Activated gamma-delta T cell treated with Interleukin-2 at 50 U/mL for 16 hours (primary cell): ENCODE data around the gene TIMM13.
"Not testable (repeated sequence)": the region's sequence is repeated elsewhere in the genome, so short reads cannot be mapped to it uniquely, and the experiment has no call there.

Source experiments
- DNase-seq: peaks from one replicate; pipeline ENCODE4 v3.0.0-alpha.2; 2020

The TIMM13 gene

DNA sequence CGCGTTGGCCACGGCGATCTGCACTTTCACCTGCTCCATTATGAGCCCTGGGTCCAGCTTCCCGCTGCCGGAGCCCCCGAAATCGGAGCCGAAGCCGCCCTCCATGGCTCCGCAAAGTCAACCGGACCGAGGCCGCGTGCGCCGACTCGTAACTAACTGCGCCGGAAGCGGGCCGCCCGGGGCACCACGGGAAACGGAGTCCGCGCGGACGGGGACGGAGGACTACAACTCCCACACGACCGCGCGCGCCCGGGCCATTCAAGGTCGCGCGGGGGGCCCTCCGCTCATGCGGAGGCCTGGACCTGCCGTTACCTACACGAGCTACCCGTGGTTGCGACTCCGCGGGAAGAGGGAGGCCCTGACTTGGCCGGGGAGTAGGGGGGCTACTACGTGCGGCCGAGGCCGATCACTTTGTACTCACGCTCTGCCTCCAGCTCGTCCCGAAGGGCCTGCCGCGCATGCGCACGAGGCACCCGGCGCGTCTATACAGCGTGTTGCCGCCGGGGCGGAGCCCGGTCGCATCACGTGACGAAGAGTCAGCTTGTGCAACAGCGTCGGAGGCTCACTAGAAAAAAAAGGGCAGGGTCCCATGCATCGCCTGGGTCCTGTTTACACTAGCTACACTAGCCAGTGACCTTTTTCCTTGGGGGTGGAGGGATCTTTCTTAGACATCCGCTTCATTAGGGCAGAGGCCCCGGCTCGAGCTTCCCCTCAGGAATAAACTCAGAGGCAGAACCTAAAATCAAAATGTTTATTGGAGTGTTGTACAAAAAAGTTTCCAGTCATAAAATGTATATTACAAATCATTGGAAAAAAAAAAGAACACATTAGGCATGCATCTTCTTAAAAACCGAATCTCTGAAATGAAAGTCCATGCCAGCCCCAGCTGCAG, at the start of gene TIMM13:
TIMM13 (minus strand) TSS at position 158 of the 892 bp plus-strand sequence; CDS start at position 105, 53 bp downstream.
- peak; percentile 95 for DNase-seq

DNA sequence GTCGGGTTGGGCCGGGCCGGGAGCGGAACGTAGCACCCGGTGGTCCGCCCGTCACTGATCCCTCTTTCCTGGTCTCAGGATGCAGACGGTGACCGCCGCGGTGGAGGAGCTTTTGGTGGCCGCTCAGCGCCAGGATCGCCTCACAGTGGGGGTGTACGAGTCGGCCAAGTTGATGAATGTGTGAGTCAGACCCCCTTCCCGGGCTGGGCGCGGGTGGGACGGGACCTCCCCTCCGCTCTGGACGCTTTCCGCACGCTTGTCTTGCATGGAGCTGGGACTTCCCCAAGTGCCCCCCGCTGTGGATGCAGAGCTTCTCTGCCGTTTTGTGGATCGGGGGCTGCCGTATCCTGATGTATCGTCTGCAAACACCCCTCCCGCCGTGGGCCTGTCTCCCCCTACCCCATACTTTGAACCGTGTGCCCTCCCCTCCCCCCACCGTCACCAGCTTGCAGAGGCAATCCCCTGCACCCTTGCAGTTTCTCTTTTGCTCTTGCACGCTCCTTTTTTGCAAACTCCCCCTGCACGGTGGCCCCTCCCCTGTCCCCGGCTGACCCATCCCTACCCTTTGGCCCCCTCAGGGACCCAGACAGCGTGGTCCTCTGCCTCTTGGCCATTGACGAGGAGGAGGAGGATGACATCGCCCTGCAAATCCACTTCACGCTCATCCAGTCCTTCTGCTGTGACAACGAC, 49.2 kb upstream of the TIMM13 start:
- peak; percentile 57 for DNase-seq

DNA sequence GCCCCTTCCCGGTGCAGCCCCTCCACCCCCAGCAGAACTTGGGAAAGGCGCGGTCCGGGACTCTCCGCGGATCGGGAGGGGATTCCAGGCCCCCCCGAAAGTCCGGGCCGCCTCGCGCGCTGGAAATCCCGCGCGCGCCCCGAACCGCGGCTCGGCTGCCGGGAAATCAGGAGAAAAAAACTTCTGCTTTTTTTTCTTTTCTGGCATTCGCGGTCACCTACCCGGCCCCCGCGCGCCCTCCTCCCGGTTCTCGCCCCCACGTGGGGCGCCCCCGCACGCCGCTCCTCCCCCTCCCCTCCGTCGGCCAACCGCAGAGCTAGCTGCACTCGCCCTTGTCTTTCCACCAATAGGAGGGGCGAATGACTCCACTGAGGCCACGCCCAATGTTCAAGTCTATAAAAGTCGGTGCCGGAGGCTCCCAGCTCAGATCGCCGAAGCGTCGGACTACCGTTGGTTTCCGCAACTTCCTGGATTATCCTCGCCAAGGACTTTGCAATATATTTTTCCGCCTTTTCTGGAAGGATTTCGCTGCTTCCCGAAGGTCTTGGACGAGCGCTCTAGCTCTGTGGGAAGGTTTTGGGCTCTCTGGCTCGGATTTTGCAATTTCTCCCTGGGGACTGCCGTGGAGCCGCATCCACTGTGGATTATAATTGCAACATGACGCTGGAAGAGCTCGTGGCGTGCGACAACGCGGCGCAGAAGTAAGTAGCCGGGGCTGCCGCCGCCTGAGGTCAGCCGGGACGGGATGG, 48.5 kb upstream of the TIMM13 start, which contains the start of gene GADD45B:
GADD45B (plus strand) TSS at position 426 of the 749 bp plus-strand sequence; CDS start at position 658, 232 bp downstream.
- DNase-seq: peak; percentile 98

DNA sequence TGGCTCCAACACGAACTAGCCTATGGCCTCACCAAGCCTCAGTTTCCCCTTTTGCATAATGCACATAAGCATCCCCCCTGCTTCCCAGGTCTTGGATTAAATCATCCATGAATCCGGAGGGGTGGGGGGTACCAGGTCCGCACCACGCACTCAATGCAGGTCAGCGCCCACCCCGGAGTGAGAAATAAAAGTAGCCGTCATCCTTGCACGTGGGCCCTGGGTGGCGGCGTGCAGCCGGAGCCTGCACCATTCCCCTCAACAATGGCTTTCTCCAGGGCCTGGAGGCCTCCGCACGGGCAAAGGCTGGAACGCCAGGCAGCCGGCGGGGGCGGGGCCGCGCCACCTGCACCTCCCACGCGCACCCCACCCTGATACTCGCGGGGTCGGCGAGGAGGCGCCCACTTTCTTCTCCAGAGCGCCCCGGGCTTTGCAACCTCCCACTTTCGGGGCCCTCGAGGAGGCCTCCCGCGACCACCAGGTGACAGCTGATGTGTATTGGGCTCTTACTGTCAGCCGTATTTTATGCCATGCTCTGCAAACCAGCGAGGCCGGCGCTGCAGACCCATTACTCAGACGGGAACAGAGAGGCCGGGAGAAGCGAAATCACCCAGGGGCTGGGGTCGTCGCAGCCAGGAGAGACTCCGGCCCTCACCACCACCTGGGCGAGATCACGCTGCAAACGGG, 47.8 kb upstream of the TIMM13 start:
- DNase-seq: peak; percentile 45

DNA sequence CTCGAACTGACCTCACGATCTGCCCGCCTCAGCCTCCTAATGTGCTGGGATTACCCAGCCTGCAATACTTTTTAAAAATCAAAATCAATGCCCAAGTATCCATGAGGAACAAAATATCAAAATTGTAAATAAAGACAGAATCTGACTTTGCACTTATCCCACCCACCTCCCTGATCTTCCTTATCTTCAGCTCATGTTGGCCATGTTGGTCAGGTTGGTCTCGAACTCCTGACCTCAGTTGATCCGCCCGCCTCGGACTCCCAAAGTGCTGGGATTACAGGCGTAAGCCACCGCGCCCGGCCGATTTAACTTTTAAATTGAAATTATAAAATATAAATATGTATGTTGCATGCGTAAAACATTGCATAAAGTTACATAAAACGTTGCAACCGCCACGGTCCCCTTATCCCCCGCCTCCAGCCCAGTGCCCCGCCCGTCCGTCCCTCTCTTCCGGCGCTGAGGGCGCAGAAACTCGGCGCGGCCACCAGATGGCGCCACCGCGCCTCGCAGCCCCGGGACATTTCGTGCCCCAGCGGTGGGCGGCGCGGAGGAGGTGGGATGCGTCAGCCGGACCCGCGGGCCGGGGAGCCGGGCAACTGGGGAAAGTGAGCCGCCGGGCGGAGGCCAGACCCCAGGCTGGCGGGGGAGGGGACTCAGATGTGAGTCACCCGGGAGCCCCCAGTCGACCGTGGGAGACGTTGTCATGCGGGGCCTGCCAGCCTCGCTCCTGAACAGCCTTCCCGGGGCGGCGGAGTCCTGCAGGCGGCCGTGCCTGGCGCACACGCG, 47.0 kb upstream of the TIMM13 start:
- peak; percentile 82 for DNase-seq

DNA sequence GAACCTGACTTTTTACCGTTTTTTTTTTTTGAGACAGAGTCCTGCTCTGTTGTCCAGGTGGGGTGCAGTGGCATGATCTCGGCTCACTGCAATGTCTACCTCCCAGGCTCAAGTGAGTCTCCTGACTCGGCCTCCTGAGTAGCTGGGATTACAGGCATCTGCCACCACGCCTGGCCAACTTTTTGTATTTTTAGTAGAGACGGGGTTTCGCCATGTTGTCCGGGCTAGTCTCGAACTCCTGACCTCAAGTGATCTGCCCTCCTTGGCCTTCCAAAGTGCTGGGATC, 42.5 kb upstream of the TIMM13 start:
- not testable (repeated sequence) for DNase-seq

DNA sequence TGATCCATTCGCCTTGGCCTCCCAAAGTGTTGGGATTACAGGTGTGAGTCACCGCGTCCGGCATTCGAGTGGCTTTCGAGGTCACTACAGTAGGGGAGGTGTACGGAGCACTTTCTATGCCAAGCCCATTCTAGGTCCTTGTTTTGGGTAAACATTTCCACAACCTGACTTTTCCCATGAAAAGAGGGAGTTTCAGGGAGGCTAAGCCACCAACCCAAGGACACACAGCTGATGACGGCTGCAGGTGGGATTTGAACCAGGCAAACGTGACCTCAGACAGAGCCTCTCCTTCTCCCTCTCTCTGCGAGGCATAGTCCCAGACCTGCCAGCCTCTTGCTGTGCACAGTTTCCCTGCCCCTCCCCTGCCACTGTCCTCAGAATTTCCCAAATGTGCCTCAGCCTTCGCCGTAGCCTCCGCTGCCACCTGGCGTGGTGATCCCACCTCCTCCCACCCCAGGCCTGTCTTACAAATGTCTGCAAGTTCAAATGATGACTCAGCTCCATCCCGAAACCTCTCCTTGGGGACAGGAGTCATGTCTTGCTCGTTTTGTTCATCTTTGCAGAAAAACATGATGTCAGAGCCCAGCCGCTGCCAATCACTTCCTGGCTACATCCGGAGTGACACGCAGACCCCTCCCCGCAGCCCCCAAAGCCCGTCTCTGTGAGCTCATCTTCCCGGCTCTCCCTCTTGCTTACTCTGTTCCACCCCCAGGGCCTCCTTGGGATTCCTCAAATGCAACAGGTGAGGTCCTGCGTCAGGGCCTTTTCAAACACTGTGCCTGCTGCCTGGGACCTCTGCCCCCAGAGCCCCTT, 41.9 kb upstream of the TIMM13 start:
- DNase-seq: no peak

DNA sequence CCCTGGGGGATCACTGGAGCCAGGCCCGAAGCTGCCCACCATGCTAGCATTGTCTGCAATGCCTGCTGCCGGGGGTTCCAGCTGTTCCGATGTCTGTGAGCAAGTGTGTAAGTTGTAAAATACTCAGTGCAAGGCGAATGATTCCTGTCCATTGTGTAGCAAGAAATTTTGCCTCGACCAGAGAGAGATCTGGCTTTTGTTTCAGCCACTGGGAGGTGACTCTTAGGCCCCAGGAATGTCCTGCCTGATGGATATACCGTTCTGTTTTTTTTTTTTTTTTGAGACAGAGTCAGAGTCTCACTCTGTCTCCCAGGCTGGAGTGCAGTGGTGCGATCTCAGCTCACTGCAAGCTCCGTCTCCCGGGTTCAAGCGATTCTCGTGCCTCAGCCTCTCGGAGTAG, 41.2 kb upstream of the TIMM13 start:
- no peak for DNase-seq

DNA sequence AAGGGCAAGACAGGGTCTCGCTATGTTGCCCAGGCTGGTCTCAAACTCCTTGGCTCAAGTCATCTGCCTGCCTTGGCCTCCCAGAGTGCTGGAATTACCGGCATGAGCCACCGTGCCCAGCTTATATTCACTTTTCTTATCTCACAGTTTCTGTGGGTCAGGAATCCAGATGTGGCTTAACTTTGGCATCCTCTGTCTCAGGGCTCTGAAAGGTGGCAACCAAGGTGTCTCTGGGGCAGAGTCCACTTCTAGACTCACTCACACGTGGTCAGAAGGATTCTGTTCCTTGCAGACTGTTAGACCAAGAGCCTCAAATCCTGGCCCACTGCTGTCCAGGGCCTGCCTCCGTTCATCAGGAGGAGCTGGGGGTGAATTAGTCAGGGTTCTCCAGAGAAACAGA, 37.0 kb upstream of the TIMM13 start:
- DNase-seq: no peak

DNA sequence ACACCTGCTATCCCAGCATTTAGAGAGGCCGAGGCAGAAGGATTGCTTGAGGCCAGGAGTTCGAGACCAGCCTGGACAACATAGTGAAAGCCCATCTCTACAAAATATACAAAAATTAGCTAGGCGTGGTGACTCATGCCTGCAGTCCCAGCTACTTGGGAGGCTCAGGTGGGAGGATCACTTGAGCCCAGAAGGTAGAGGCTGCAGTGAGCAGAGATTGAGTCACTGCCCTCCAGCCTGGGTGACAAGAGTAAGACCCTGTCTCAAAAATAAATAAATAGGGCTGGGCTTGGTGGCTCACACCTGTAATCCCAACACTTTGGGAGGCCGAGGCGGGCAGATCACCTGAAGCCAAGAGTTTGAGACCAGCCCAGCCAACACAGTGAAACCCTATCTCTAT, 36.3 kb upstream of the TIMM13 start:
- DNase-seq: not testable (repeated sequence)

DNA sequence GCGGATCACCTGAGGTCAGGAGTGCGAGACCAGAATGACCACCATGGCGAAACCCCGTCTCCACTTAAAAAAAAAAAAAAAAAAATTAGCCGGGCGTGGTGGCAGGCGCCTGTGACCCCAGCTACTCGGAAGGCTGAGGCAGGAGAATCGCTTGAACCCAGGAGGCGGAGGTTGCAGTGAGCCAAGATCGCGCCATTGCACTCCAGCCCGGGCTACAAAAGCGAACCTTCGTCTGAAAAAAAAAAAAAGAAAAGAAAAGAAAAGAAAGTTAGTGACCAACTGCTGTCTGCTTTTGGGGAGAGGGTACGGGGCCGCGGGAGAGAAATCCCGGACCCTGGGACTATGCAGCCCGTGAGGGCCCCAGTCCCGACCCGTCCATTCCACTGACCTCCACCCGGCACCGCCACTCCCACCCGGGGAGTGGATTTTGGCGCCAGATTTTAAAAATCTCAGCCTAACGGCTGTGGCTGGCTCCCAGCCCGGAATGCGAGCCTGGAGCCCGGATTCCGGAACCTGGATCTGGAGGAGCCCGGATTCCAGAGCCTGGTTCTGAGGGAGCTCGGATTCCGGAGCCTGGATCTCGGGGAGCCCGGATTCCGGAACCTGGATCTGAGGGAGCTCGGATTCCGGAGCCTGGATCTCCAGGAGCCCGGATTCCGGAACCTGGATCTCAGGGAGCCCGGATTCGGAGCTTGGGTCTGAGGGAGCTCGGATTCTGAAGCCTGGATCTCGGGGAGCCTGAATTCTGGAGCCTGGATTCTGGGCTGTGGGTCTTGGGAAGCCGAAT, 35.4 kb upstream of the TIMM13 start:
- no peak for DNase-seq

DNA sequence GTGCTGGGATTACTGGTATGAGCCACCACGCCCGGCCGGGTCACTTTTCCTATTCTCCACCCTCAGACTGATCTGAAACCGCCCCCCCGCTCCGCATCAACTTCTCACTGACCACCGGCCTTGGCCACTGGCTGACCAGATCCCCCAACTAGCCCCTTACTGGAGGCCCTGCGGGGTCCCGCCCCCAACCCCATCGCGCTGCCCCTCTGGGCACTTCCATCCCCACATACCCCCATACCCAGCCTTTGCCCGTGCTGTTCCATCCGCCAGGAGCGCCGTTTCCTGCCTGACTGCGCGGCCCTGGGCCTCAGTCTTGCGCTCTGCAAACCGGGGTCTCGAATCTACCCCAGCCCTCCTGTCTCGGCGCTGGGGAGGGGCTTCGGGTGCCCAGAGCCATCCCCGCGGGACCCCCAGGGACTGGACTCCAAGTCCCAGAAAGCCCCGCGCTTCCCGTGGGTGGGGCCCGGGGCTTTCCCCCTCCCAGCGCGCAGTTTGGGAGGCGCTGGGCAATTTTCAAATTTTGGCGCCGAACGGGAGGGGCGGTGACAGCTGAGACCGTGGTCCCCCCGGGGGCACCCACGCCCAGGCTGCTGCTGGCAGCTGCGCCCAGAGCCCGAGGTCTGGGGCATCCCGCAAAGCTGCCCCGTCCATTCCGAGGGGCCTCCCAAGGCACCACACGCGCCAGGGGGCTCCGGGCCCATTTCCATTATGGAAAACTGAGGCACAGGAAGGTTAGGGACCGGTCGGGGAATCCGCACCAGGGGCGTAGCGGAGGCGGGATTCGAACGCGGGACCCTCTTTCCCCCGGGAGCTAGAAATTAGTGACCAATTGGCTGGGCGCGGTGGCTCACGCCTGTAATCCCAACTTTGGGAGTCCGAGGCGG, 34.6 kb upstream of the TIMM13 start:
- DNase-seq: peak; percentile 39

DNA sequence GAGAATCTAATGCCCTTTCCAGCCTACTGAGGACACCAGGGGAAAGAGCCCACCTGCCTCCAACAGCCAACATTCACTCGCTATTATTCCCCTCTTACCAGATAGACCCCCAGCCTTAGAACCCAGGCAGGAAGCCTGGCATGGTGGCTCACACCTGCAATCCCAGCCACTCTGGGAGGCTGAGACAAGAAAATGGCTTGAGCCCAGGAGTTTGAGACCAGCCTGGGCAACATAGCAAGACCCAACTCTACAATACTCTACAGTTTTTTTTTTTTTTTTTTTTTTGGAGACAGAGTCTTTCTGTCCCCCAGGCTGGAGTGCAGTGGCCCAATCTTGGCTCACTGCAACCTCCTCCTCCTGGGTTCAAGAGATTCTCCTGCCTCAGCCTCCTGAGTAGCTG, 32.9 kb upstream of the TIMM13 start:
- no peak for DNase-seq

DNA sequence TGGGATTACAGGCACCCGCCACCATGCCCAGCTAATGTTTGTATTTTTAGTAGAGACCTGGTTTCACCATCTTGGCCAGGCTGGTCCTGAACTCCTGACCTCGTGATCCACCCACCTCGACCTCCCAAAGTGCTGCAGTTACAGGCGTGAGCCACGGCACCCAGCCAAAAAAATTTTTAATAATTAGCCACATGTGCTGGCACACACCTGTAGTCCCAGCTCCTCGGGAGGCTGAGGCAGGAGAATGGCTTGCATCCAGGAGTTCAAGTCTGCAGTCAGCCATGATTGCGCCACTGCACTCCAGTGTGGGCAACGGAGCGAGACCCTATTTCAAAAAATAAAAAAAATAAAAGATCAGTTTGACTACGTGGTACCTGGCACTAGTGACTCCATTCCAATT, 31.4 kb upstream of the TIMM13 start:
- not testable (repeated sequence) for DNase-seq

DNA sequence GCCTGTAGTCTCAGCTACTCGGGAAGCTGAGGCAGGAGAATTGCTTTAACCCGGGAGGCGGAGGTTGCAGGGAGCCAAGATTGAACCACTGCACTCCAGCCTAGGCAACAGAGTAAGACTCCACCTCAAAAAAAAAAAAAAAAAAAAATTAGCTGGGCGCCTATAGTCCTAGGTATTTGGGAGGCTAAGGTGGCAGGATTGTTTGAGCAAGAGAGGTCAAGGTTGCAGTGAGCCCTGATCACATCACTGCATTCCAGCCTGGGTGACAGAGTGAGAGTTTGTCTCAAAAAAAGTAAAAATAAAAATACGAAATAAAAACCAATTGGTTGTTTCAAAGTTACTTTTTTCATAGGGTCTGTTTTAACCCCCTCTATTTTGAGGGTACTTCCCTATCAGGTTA, 30.7 kb upstream of the TIMM13 start:
- no peak for DNase-seq

DNA sequence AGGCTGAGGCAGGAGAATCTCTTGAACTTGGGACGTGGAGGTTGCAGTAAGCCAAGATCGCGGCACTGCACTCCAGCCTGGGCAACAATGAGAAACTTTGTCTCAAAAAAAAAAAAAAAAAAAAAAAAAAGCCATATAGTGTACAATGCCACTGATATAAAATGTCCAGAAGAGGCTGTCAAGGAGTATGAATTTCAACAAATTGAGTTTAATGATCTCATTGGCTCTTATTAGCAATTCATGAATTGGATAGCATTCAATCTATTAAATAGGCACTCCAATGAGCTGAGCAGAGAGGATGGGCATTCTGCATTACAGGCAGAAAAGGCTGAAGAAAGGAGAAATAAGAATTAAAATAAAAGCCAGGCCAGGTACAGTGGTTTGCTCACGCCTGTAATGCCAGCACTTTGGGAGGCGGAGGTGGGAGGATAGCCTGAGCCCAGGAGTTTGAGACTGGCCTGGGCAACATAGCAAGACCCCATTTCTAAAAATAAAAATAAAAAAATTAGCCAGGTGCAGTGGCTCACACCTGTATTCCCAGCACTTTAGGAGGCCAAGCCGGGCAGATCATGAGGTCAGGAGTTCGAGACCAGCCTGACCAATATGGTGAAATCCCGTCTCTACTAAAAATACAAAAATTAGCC, 30.1 kb upstream of the TIMM13 start:
- DNase-seq: no peak

DNA sequence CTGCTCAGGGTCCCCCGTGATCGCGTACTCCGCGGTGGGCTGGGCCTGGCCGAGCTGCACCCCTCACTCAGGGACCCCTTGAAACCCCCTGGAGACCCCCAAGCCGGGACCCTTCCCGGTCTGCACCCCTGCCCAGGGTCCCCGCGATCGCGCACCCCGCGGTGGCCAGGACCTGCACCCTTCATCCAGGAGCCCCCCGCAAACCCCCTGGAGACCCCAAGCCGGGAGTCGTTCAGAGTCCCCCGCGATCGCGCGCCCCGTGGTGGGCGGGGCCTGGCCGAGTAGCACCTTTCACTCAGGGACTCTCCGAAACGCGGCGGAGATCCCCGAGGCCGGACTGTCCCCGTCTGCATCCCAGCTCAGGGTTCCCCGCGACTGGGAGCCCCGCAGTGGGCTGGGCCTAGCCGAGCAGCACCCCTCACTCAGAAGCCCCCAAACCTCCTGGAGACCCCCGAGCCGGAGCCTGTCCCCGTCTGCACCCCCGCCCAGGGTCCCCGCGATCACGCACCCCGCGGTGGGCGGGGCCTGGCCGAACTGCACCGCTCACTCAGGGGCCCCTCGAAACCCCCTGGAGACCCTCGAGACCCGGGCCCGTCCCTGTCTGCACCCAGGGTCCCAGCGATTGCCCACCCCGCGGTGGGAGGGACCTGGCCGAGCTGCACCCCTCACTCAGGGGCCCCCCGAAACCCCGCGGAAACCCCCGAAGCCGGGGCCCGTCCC, 28.6 kb upstream of the TIMM13 start:
- DNase-seq: peak; percentile 38
